ENCODE results near the gene ITPK1.
"Not testable (repeated sequence)": the region's sequence is repeated elsewhere in the genome, so short reads cannot be mapped to it uniquely, and the experiment has no call there.

ITPK1 gene

DNA sequence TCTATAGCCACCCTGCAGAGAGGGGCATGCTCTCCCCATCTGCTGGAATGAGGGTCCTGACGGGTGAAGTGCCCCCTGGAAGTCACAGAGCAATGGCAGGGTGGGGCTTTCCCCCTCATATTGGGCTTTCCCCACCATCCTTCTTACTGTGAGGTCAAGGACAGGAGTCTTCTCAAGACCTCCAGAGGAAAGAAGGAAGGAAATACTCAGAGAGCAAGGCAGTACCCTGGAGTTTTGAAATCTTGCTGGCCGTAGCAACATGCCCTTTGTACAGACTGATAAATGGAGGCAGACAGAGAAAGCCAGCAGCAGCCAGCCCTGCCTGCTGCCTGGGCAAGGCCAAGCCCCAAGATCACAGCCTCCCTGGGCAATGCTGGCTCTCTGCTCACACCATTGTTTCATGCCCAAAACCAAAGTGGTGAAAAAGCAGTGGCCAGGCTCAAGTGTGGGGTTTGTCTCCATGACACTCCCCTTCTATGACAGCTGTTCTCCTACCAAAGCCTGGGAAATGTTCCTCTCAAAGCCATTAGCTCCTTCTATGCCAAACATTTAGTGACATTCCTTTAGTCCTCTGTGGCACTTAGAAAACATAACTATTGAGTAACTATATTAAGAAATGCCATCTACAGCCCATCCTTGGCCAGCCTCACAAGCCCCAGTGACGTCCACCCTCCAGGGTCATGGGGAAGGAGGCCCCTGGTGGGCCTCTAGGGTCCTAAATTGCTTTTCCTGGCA lies 13.2 kb upstream of the ITPK1 start:
- DNase-seq: no peak

DNA sequence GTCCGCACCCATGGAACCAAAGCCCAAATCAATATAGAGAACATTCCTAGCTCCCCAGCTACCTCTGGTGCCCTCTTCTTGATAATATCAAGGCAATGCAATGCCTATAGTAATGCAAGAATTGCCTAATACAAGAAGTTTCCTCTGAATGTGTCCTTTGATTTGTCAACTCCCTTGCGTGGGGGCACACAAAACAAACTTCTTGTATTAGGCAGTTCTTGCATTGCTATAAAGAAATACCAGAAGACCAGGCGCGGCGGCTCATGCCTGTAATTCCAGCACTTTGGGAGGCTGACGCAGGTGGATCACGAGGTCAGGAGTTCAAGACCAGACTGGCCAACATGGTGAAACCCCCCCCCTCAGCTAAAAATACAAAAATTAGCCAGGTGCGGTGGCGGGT lies 10.4 kb upstream of the ITPK1 start:
- DNase-seq: no peak

DNA sequence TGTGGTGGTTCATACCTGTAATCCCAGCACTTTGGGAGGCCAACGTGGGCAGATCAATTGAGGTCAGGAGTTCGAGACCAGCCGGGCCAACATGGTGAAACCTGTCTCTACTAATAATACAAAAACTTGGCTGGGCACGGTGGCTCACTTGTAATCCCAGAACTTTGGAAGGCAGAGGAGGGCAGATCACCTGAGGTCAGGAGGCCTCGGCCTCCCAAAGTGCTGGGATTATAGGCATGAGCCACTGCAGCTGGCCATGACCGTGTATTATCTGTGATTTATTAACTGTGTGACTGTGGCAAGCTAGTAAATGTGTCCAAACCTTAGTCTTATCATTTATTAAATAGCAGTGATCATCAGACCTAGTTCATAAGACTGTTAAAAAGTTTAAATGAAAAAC lies 7.1 kb upstream of the ITPK1 start:
- DNase-seq: no peak

DNA sequence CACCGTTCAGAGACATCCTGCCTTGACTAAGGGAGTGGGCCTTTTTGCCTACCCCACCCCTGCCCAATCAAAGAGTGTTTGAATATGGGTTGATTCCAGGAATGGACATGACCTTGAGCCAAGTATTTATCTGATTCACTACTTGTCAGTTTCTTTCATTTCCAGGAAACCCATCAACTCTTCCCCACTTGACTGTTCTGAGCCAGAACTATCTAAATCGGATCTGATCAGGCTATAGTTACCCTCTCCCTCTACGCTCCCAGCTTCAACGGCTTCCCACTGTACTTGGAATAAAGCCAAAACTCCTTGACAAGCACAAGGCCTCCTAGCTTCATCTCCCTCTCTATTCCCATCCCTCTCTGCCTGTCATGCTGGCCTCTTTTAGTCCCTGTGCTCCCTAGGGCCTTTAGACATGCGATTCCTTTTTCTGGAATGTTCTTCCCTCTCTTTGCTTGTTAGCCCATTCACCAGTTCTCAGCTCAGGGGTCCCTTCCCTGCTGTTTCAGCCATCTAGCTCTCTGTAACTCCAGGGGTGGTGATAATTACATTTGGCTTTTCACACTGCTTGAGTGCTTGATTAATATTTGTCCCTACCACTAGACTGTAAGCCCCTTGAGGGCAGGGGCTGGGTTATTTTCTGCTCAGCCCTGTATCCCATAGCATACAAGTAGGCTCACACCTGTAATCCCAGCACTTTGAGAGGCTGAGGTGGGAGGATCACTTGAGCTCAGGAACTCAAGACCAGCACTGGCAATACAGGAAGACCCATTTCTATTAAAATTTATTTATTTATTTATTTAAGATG lies 5.5 kb upstream of the ITPK1 start:
- no peak for DNase-seq

DNA sequence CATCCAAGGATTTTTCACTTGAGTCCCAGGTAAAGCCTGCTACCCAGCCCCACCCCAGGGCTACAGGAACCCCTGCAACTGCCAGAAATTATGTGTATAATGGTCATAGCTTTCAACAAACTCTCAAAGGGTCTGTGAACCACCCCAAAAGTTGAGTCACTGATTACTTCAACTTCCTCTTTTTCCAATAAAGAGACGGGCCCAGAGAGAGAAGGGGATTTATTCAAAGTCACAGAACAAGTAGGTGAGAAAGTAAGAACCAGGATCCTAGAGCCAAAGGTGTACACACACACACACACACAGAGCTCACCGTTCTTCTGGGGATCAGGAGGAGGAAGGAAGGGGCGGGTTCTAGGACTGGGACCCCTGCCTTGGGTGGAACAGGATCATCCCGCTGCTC lies 4.8 kb upstream of the ITPK1 start:
- DNase-seq: no peak

DNA sequence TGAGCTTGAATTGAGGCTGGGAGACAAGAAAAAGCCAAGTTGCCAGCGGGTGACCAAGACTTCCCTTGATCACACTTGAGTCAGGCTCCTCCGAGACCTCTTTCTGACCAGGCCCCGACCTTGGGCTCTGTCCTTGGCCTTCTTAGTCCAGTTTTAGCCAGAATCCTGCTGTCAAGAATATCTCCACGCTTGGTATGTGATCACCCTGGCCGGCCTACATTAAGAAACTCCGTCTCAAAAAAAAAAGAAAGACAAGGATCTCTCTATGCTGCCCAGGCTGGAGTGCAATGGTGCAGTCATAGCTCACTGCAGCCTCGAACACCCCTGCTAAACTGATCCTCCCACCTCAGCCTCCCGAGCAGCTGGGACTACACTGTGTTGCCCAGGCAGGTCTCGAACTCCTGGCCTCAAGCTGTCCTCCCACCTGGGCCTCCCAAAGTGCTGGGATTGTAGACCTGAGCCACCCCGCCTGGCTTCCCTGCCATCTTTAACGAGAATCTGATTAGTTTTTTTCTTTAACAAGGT lies 1.0 kb upstream of the ITPK1 start:
- DNase-seq: no peak

DNA sequence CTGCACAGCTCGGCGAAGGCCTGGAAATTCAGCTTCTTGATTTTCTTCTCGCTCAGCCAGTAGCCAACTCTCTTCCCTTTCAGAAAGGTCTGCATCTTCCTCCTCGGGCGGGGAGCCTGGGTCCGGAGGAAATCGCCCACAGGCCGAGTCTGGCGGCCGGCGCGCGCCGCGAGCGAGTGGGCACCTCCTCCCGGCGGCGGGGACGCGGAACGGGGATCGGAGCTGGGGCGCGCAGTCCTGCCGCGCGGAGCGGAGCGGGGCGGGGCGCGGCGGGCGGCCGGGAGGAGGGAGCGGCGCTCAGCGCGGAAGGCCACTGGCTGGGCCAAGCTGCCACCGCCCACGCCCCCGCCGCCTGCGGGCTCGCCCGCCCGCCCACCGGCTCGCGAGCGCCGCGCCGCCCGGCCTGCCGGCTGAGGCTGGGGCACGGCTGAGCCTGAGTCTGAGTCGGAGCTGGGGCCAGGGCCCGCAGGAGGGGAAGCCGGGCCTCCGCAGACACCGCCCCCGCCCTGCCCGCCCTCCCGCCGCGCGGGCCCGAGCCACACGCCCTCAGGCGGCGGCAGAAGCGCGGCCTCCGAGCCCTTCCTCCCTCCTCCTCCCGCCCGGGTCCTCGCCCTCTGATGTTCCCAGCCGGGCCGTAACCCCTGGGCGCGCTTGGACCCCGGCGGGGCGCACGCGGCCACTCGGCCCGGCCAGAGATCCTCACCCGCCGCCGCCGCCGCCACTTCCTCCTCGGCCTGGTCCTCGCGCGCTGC lies 480 bp downstream of the ITPK1 start:
- DNase-seq: peak; percentile 93

DNA sequence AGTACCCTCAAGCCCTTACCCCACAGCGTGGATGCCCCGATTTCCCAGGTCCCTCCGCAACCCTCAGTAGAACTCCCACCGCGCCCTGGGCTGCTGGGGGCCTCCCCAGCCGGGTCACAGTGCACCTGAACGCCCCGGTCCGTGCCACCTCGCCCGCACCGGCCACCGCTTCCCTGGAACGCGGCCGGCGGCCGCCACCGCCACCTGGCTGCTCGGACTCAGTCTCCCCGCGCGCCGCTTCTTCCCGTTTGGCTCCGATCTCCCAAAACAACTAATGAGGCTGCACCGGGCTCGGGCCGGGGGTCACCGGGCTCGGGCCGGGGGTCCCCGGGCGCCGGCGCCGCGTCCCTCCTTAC lies 1.0 kb downstream of the ITPK1 start:
- DNase-seq: no peak

DNA sequence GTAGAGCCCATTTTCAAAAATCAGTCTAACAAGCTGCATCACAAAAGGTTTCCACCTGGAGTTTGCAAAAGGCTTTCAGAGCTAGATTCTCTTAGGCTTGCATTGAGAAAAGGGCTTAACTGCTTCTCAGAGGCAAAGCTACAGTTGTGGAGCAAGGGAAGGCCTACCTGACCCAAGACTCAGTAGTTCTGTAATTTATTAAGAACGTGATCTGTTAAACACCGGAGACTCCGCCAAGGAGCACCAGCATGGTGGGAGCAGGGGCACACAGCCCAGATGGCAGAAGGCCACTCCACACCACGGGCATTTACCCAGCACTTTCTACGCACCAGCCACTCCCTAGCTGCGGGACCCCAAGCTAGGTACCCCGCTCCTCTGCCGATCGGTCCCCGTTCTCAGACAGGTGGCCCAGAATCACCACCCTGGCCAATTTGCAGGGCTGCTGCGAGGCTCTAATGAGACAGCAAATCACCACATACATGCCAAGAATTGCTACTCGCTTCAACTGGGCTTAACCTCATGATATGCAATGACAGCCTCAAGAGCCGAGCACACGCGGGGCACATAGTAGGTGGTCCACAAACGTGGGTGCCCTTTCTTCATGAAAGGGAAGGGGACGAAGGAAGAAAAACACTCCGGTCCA lies 1.5 kb downstream of the ITPK1 start:
- DNase-seq: peak; percentile 65

DNA sequence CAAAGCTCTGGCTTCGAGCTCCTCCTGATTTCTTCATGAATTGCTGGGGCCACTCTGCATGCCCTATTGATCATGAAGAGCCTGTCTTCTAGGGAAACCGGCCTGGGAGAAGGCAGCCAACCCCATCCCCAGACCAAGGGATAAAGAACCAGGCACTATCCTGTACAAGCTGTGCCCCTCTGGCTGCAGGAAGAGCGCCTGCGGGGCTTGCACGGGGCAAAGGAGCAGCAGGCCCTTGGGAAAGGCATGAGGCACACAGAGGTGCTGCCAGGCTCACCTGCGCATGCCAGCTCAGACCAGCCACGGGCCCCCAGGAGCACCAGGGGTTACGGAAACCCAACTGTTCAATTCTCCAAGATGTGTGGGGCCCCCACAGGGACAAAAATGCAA lies 2.1 kb downstream of the ITPK1 start:
- peak; percentile 64 for DNase-seq

DNA sequence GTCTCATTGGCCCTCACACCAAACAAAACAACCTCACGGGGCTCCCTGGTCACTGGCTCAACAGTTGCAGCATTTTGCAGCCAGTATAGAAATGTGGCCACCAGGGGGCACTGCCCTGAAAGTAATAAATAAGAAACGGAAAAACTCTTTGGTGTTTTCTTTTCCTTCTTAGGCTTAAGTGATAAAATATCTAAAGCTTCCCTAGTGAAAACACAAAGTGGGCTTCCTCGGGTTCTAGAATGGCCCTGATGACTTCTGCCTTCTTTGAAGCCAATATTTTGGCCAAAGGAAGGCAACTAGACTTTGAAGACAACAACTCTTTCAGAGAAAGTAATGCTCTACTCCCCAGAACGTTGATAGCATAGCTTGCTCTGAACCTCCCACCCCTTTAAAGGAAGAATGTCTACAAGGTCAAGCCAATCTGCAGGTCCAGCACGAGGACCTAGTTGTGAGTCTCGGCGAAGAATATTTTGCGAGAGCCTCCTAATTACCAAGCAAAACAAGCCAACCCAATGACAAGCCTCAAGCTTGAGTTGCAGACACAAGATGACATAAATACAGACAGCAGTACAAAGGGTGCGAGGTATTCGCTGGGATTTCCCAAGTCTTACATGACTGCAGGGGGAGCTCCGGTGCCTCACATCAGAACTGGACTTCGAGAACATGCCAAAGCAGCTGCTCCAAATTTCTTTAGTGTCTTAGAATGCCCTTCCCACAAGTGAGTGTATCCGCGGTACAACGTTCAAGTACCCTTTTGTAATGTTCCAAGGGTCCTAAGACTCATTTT lies 2.6 kb downstream of the ITPK1 start:
- peak; percentile 87 for DNase-seq

DNA sequence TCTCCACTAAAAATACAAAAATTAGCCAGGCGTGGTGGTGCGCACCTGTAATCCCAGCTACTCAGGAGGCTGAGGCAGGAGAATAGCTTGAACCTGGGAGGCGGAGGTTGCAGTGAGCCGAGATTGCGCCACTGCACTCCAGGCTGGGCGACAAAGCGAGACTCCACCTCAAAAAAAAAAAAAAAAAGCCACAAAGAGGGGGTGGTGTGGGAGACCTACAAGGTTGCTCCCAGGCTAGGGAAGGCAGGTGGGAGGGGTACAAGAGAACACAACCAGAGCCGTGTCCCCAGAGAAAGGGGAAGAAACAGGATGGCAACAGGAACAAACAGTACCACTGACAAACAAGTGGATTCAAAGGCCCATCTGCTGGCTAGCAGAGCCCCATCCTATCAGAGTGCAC lies 4.2 kb downstream of the ITPK1 start:
- not testable (repeated sequence) for DNase-seq

DNA sequence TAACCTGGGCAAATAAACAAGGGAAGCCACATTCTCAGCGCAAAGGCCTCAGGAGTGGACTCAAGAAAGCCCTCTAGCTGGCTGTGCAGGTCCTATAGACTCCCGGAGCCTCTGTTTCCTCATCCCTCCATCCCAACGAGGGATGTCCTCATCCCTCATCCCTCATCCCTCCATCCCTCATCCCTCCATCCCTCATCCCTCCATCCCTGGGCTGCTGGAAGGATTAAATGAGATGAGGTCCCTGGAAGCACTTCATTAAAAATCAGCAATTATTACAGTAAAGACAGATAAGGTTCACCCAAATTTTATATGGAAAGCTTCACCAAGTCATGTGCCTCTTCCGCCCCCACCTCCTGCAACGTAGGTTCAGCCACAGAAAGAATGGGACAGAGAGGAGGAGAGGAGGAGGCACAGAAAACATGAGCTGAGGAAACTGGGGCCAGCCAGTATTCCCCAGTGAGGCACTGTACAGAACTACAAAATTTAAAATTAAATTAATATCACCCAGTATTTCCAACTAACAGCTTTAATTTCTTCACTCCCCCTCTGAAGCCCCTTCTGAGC lies 4.8 kb downstream of the ITPK1 start:
- DNase-seq: no peak

DNA sequence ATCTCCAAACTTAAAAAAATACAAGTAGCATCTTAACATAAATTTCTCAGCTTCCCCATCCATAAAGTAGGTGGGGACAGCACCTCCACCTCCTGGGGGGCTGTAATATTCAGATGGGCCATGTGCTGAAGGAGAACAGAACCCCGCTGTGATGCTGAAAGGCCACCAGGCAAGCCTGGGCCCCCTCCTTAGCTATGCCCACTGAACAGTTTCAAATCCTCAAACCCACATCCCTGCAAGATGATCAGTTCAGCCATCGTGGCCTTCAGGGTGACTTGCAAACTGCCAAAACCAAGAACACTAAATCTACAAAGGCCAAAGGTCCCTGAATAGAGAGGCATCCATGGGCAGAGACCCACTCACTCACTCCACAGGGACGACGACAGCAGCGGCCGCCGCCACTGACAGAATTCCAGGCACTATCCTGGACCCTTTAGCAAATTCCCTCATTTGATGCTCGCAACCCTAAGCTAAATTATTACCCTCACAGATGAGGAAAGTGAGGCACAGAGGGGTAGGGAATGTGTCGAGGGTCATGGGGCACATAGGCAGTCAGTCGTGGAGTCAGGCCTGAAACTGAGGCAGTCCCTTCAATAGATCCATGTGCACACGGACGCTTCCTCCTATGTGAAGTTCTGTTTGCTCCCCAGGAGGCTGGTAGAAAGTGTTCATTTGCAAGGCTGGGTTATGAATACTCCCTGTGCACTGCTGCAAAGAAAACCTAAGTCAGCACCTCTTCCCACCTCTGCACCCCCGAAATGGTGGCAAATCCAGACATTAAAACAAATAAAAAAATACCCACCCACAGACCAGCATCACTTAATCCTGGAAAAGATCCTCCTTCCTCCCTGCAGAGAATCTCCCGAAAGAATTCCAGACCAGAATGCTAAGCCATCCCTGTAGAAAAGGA lies 5.9 kb downstream of the ITPK1 start:
- no peak for DNase-seq

DNA sequence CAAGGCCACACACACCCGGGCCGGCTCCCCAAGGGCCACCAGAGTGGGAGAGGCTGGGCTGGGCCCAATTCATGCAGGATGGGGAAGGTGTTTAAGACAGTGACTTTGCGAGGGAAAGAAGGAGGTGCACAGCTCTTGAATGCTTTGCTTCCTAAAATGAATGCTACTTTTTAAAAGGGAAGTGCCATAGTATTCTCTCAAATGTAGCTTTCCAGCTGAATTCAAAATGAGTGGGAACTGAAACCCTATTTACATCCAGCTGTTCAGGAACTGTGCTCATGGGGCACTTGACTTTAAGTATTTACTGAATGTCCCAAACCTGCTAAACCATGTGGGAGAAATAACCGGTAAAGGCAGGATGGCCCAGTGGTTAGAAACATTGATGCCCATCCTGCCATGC lies 7.6 kb downstream of the ITPK1 start:
- no peak for DNase-seq

DNA sequence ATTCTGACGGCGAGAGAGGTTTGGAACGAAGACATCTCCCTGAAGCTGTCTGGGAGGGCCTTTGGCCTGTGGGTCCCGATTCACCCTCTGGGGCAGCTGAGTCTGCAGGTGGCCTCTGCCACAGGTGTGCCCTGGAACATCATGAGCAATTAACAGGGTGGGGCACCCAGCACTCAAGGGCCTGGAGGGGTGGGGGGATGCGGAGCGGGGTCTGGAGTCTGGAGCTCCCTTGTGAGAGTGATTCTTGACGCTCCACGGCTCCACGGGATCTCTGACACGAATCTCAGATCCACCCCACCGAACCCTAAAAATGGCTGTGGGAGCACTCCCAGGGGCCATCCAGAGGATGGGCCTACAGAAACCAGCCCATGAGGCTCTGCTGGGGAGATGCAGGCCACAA lies 8.3 kb downstream of the ITPK1 start:
- DNase-seq: no peak

DNA sequence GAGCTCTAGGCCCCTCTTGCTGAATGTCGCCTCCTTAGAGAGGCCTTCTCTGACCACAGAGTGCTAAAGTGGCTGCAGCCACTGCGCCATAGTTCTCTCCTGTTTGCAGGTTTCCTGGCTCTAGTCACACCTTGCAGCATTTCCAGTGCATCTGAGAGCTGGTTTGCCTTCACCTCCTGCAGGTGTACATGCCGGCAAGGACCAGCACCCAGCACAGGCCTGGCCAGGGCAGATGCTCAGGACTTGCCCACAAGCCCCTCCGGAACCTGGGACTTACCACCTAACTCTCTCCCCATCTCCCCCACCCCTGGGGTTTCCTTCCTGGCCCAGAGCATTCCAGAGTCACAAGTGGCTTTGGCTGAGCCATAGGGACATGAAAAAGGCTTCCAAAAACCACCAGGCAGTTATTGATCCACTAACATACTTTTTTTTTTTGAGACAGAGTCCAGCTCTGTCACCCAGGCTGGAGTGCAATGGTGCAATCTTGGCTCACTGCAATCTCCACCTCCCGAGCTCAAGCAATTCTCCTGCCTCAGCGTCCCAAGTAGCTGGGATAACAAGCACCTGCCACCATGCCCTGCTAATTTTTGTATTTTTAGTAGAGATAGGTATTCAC lies 9.1 kb downstream of the ITPK1 start:
- no peak for DNase-seq

DNA sequence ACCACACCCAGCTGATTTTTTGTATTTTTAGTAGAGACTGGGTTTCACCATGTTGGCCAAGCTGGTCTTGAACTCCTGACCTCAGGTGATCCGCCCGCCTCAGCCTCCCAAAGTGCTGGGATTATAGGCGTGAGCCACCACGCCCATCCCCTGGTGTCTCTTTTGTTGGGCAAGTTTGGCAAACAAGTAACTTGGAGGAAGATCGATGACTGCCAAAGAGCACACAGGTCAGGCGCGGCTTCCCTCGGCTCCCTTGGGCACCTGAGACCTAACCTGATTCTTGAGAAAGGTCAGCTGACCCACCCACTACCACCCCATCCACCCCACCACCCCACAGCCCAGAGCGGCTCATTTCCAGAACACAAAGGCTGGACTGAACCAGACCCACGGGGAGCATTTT lies 9.9 kb downstream of the ITPK1 start:
- DNase-seq: not testable (repeated sequence)

DNA sequence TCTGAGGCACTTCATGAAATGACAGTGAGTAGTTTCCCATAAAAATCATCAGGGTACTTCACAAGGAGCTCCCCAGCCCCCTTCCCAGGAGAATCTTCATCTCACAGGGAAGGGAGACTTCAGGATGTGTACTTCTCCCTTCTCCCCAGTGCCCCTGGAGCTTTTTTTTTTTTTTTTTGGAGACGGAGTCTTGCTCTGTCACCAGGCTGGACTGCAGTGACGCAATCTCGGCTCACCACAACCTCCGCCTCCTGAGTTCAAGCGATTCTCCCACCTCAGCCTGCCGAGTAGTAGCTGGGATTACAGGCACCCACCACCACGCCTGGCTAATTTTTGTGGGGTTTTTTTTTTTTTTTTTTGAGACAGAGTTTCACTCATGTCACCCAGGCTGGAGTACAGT lies 10.4 kb downstream of the ITPK1 start:
- no peak for DNase-seq

DNA sequence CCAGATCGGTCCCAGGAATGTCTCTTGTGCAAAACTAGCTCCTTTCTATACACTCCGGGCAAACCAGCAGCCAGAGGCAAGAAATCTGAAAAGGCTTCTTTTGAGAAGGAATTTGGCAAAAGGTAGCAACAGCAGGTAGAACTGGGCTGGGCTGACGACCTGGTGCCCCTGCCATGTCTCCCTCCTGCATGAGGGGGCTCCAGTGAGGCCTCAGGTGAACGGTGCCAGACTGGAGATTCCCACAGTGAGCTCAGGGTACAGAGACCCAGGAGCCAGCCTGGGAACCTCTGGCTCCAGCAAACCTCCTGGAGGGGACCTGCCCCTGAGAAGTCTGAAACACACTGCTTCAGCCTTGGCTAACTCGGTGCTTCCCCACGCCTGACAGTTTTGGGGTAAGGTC lies 10.8 kb downstream of the ITPK1 start:
- no peak for DNase-seq
